Stimulated activated CD4-positive, alpha-beta T cell treated with anti-CD3 and anti-CD28 coated beads, Interleukin-2, amount 100 ng/mL, for 24 hours (primary cell): ENCODE data around the gene APOBEC3F.
"Not testable (repeated sequence)": the region's sequence is repeated elsewhere in the genome, so short reads cannot be mapped to it uniquely, and the experiment has no call there.

ENCODE experiments used
- DNase-seq, 2 donors: peaks; one replicate each; pipeline ENCODE4 v3.0.0-alpha.2; 2020

The APOBEC3F gene

GRCh38 chr22:39028281-39028680 lies 12.4 kb upstream of the APOBEC3F start:
- DNase-seq: no peak

DNA sequence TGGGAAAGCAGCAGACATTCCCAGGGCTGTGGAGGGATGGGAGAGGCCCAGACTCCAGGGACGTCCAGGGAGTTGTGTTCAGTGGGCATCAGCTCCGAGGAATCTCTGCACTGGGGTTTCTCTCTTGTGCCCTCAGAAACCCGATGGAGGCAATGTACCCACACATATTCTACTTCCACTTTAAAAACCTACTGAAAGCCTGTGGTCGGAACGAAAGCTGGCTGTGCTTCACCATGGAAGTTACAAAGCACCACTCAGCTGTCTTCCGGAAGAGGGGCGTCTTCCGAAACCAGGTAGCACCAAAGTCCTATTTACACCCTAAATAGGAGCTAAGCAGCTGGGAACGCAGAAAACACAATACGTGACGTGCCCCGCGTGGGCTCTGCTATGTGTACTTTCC lies 11.4 kb upstream of the APOBEC3F start:
- no peak for DNase-seq

- no peak for DNase-seq
Measured at GRCh38 chr22:39030705-39031104, 10.0 kb upstream of the APOBEC3F start.

DNA sequence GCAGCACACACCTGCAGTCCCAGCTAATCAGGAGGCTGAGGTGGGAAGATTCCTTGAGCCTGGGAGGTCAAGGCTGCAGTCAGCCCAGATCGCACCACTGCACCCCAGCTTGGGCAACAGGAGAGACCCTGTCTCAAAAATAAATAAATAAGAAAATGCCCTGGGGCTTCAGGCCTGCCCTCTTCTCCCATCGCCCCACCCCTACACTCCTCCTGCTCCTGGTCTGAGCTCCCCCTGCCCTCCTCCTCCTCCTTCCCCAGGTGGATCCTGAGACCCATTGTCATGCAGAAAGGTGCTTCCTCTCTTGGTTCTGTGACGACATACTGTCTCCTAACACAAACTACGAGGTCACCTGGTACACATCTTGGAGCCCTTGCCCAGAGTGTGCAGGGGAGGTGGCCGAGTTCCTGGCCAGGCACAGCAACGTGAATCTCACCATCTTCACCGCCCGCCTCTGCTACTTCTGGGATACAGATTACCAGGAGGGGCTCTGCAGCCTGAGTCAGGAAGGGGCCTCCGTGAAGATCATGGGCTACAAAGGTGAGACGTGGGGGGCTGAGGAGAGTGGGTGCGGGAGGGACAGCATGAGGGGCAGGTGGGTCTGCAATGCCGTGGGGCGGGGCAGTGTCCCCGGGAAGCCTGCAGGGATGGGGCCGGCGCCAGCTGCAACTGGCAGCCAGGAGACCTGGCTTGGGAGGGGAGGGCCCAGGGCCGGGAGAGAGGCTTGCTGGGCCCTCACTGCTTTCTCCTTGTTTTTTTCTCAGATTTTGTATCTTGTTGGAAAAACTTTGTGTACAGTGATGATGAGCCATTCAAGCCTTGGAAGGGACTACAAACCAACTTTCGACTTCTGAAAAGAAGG lies 9.0 kb upstream of the APOBEC3F start:
- not testable (repeated sequence) for DNase-seq

DNA sequence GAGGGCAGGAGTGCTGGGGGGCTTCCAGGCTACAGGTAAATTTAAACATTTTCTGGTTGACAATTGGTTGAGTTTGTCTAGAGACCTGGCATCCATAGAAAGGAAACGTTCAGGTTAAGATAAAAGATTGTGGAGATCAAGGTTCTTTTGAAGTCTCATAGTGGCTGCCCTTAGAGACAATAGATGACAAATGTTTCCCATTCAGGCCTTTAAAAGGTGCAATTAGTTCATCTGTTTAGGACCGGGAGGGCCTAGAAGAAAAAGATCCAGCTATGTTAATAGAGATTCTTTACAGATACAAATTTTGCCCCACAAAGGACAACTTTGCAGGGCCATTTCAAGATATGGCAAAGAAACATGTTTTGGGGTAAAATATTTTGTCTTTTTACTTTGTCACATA lies 3.6 kb upstream of the APOBEC3F start:
- not testable (repeated sequence) for DNase-seq

GRCh38 chr22:39039306-39040126 lies 1.1 kb upstream of the APOBEC3F start:
- DNase-seq: no peak

GRCh38 chr22:39040155-39040537 lies 518 bp upstream of the APOBEC3F start:
- not testable (repeated sequence) for DNase-seq

GRCh38 chr22:39041908-39042307 lies 1.2 kb downstream of the APOBEC3F start:
- no peak for DNase-seq

DNA sequence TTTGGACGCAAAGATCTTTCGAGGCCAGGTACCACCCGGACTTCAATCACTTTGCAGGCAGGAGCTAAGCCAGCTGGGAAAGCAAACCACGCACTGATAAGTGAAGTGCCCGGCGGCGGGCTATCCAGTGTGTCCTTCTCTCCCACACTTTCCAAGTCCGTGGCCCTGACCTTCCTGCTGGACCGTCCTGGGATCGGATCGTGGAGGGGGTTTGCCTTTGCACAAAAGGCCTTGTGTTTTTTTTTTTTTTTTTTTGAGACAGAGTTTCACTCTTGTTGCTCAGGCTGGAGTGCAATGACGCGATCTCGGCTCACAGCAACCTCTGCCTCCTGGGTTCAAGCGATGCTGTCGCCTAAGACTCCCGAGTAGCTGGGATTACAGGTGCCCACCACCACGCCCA lies 2.4 kb downstream of the APOBEC3F start:
- not testable (repeated sequence) for DNase-seq

- not testable (repeated sequence) for DNase-seq
Measured at GRCh38 chr22:39045136-39045535, 4.5 kb downstream of the APOBEC3F start.

DNA sequence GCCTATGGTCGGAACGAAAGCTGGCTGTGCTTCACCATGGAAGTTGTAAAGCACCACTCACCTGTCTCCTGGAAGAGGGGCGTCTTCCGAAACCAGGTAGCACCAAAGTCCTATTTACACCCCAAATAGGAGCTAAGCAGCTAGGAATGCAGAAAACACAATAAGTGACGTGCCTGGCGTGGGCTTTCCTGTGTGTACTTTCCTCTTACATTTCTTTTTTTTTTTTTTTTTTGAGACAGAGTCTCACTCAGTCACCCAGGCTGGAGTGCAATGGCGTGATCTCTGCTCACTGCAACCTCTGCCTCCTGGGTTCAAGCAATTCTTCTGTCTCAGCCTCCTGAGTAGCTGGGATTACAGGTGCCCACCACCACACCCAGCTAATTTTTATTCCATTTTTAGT lies 8.8 kb downstream of the APOBEC3F start:
- DNase-seq: not testable (repeated sequence)

DNA sequence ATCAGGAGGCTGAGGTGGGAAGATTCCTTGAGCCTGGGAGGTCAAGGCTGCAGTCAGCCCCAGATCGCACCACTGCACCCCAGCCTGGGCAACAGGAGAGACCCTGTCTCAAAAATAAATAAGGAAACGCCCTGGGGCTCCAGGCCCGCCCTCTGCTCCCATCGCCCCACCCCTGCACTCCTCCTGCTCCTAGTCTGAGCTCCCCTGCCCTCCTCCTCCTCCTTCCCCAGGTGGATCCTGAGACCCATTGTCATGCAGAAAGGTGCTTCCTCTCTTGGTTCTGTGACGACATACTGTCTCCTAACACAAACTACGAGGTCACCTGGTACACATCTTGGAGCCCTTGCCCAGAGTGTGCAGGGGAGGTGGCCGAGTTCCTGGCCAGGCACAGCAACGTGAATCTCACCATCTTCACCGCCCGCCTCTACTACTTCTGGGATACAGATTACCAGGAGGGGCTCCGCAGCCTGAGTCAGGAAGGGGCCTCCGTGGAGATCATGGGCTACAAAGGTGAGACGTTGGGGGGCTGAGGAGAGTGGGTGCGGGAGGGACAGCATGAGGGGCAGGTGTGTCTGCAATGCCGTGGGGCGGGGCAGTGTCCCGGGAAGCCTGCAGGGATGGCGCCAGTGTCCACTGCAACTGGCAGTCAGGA lies 11.3 kb downstream of the APOBEC3F start:
- not testable (repeated sequence) for DNase-seq

- DNase-seq: no peak
Measured at GRCh38 chr22:39055658-39056057, 15.0 kb downstream of the APOBEC3F start.

DNA sequence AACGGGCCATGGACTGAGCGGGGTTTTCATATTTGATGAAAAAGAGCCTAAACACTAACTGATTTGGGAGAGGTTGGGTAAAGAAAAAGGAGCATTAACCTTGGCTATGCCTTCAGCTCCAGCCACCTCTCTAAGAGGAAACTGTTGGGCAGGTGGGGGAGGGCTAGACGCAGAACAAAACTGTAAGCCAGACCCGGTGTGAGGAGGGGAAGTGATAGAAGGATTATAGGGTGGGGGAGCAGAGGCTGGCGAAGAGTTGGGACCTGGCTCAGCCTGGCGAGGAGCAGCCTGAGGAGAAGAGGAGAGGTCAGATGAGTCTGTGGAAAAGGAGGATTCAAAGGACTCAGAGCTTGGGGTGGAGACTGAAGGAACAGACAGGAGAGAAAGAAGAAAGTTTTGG lies 20.6 kb downstream of the APOBEC3F start:
- not testable (repeated sequence) for DNase-seq

DNA sequence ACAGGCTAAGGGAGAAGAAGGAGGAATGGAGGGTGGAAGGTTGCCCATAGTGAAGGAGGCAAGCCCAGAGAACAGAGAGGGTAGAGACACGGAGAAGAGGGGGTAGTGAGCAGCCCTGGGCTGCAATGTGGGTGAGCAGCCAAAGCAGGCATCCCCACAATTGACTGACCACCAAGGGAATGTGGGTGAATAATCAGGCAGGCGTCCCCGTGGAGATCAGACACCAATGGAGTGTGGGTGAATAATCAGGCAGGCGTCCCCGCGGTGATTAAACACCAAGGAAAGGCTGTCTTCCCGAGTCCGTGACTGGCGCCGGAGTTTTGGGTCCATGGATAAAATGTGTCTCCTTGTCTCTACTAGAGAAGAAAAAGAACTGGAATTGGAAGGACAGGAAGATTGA lies 21.3 kb downstream of the APOBEC3F start:
- DNase-seq: not testable (repeated sequence)

DNA sequence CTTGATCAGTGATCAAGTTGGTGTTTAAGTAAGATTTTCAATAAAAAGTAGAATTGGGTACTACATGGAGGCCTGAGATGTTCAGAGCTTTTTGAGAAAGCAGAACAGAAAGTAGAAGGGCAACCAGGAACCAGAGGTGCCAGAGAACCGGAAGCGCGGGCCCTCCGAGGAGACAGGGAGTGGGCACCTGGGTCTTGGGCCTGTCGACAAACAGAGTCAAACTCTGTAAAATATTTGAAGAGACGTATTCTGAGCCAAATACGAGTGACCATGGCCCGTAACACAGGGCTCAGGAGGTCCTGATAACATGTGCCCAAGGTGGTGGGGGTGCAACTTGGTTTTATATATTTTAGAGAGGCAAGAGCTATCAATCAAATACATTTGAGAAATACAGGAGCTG lies 23.2 kb downstream of the APOBEC3F start:
- not testable (repeated sequence) for DNase-seq

DNA sequence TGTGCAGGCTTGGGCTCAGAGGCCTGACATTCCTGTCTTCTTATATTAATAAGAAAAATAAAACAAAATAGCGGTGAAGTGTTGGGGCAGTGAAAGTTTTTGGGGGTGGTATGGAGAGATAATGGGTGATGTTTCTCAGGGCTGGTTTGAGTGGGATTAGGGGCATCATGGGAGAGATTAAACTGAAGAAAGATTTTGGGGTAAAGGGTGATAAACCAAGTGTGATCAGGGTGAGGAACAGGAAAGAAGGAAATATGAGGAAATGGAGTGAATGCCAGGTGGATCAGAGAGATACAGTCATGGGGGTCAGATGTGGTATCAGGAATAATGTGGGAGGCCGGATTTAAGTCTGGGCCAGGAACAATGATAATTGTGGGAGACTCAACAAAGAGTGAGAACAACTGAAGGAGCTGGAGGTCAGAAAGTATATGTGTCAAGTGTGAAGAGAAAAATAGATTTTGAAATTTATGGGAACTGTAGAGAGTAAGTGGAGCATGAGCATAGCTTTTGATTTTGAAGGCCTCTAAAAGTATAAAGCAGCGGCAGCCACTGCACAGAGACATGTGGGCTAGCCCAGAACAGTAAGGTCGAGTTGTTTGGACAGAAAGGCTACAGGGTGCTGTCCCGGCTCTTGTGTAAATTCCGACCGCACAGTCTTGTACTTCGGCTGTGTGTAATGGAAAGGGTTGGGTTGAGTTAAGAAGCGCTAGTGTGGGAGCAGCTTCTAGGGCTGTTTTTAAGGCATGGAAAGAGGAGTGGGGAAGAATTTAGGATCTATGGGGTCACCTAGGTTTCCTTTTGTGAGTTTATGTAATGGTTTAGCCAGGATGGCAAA lies 26.0 kb downstream of the APOBEC3F start:
- not testable (repeated sequence) for DNase-seq

DNA sequence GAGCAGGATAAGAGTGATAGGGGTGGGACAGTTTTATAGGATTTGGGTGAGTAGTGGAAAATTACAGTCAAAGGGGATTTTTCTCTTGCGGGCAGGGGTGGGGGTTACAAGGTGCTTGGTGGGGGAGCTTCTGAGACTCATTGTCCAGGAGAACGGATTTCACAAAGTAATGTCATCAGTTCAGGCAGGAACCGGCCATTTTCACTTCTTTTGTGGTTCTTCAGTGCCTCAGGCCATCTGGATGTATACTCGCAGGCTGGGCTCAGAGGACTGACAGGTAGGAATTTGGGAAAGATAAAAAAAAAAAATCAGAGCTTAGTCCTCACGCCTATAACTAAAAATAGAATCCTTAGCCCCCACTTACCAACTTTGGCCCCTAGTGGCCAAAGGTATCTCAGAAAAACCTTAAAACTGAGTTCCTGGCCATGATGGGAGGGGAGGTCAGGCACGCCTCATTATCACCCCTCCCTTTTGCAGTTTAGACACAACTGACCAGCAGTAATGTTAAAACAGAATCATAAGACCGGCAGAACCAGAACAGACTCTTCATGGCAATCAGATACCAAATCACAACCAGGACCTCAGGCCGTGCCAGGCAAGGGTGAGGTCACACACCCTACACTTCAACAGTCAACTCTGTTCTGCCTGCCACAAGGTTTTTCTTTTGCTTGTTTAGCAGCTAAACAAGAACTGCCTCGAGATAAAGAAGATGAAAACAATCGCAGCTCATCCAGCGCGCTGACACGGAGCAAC lies 27.5 kb downstream of the APOBEC3F start:
- DNase-seq: no peak

GRCh38 chr22:39070186-39070585 lies 29.5 kb downstream of the APOBEC3F start:
- no peak for DNase-seq

- not testable (repeated sequence) for DNase-seq
Measured at GRCh38 chr22:39072581-39072981, 31.9 kb downstream of the APOBEC3F start.

GRCh38 chr22:39073981-39074380 lies 33.3 kb downstream of the APOBEC3F start:
- DNase-seq: no peak
